Measurements from ENCODE around the gene FAM89B.

The FAM89B gene

DNA sequence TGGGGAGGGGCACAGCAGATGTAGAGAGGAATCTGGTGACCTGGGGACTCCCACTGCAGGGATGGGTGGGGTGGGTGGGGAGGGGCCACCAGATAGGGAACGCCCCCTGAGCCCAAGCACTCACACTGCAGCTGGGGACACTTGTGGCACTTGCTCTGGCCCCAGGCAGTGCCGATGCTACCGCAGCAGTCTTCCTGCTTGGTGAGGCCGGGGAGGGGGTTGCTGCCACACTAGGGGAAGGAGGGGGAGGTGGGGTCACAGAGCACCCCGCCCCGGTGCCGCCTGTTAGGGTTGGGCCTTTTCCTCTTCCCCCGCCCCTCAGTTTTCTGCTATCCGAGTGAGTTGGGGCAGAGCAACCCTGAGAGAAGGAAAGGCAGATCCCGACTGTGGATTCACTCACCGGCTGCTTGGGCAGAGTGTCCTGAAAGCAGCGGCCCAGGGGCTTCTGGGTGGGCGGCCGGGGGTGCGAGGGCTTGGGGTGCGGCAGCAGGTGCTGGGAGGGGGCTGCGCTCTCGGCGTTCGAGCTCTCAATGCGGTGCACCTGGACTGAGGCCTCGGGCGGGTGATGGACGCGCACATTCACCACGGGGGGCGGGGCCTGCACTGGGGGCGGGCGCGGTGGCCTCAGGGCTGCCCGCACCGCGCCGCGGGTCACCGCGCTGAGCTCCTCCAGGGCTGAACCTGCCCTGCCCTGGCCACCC is 18.9 kb upstream of the FAM89B start:
- CTCF ChIA-PET, result interaction anchor here (3.7 kb wide), 1 partner anchor 12 kb away, joined by 19 read pairs; no protein-coding TSS in a partner anchor
- TF ChIP-seq BHLHE40 (IDR thresholded peaks at IDR 0.05; ENCODE audit: borderline replicate concordance), result no peak
- TF ChIP-seq HDGF (IDR thresholded peaks at IDR 0.05; ENCODE audit: borderline replicate concordance), result no peak
- no peak for TF ChIP-seq FOXA1 (IDR thresholded peaks at IDR 0.05)
- TF ChIP-seq L3MBTL2 (conservative IDR thresholded peaks at IDR 0.05), result no peak
- POLR2A ChIA-PET, result interaction anchor here (2.1 kb wide), 1 partner anchor 19 kb away, joined by 5 read pairs; the partner anchor contains the start of gene FAM89B
- no peak for DNase-seq (ENCODE audit: extremely low spot score)

GRCh38 chr11:65554057-65554818 is 18.1 kb upstream of the FAM89B start:
- ChIA-PET POLR2A (interaction anchor here (1.4 kb wide), 1 partner anchor 16 kb away, joined by 6 read pairs; the partner anchor contains the start of gene ZNRD2), CTCF (interaction anchor here (3.7 kb wide), 1 partner anchor 13 kb away, joined by 19 read pairs; no protein-coding TSS in a partner anchor)
- DNase-seq (ENCODE audit: extremely low spot score), result no peak
- TF ChIP-seq LEF1 (IDR thresholded peaks at IDR 0.05; ENCODE audit: borderline replicate concordance) (no peak), HDGF (IDR thresholded peaks at IDR 0.05; ENCODE audit: borderline replicate concordance) (no peak), FOXM1 (IDR thresholded peaks at IDR 0.05; ENCODE audit: borderline replicate concordance) (no peak), TARDBP (IDR thresholded peaks at IDR 0.05) (no peak), L3MBTL2 (conservative IDR thresholded peaks at IDR 0.05) (no peak), CTBP1 (IDR thresholded peaks at IDR 0.05; ENCODE audit: borderline replicate concordance) (no peak)
- TF ChIP-seq, protein P1, sequence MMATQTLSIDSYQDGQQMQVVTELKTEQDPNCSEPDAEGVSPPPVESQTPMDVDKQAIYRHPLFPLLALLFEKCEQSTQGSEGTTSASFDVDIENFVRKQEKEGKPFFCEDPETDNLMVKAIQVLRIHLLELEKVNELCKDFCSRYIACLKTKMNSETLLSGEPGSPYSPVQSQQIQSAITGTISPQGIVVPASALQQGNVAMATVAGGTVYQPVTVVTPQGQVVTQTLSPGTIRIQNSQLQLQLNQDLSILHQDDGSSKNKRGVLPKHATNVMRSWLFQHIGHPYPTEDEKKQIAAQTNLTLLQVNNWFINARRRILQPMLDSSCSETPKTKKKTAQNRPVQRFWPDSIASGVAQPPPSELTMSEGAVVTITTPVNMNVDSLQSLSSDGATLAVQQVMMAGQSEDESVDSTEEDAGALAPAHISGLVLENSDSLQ (IDR thresholded peaks at IDR 0.05), result no peak

DNA sequence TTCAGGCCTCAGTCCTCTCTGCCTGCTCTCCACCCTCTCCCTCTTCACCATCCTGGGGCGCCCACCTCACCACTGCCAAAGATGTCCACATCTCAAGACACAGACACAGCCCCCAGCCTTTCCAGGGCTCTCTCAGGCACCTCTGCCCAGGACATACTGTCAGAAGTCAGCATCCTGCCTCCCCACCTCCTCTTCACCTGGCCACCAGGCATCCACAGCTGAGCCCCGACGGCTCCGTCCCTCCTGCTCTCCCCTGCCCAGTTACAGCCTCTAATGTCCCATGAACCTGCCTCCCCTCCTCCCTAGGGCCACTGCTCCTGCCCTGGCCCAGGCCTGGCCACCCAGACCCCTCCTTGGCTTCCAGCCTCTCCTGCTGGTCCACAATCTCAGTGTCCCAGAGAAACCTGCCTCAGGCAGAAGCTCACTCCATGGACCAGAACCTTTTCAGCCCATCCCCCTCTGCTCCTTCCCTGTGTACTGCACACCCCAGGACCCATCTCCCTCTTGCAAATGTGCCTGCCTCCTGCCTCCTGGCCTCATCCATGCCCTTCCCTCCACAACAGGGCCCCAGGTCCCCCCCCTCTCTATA is 17.4 kb upstream of the FAM89B start:
- CTCF ChIA-PET, result interaction anchor here (0.8 kb wide), 1 partner anchor 14 kb away, joined by 4 read pairs; no protein-coding TSS in a partner anchor

DNA sequence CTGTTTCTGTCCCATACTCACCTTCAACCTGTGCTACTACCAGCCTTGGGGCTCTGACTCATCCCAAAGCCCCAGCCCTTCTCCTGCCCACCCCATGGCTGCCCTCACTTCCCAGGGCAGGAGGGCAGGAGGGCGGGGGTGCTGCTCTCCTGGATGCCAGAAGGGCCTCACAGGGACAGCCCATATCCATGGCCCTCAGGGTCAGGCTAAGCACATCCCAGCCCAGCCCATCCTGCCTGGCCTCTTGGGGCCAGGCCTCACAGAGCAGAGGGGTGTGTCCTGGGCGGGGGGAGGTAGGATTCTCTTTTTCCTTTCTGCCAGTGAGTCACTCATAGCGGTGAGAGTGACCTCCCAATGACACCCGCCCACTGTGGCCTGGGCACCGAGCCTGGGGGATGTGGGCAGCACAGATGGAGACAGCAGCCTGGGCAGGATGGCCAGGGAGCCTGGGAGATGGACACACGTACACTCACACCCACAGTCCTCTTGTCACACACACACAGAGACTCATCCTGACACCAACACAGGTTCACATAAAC is 16.6 kb upstream of the FAM89B start:
- TF ChIP-seq SUZ12 (IDR thresholded peaks at IDR 0.05), result no peak
- TF ChIP-seq, protein P1 (IDR thresholded peaks at IDR 0.05), result no peak
- no peak for TF ChIP-seq FOXA1 (IDR thresholded peaks at IDR 0.05)
- no peak for TF ChIP-seq ZNF384 (IDR thresholded peaks at IDR 0.05)
- no peak for TF ChIP-seq NFRKB (IDR thresholded peaks at IDR 0.05)
- no peak for TF ChIP-seq FOXM1 (IDR thresholded peaks at IDR 0.05; ENCODE audit: borderline replicate concordance)
- no peak for TF ChIP-seq CTBP1 (IDR thresholded peaks at IDR 0.05; ENCODE audit: borderline replicate concordance)
- no peak for TF ChIP-seq ELF4 (IDR thresholded peaks at IDR 0.05)
- TF ChIP-seq FOXK2 (IDR thresholded peaks at IDR 0.05), result no peak
- no peak for TF ChIP-seq L3MBTL2 (conservative IDR thresholded peaks at IDR 0.05)
- no peak for TF ChIP-seq BHLHE40 (IDR thresholded peaks at IDR 0.05; ENCODE audit: borderline replicate concordance)
- TF ChIP-seq SP1 (IDR thresholded peaks at IDR 0.05), result no peak
- ChIA-PET CTCF (interaction anchor here (0.8 kb wide), 1 partner anchor 15 kb away, joined by 4 read pairs; no protein-coding TSS in a partner anchor), POLR2A (interaction anchor here (1.4 kb wide), 1 partner anchor 14 kb away, joined by 6 read pairs; the partner anchor contains the start of gene ZNRD2)
- DNase-seq (ENCODE audit: extremely low spot score), result no peak

More for the DNA sequence above, 17.4 kb upstream of the FAM89B start:
- DNase-seq (ENCODE audit: extremely low spot score), result no peak
- TF ChIP-seq ARNT (IDR thresholded peaks at IDR 0.05) (no peak), CTBP1 (IDR thresholded peaks at IDR 0.05; ENCODE audit: borderline replicate concordance) (no peak), BHLHE40 (IDR thresholded peaks at IDR 0.05; ENCODE audit: borderline replicate concordance) (no peak), TARDBP (IDR thresholded peaks at IDR 0.05) (no peak), FOXA1 (IDR thresholded peaks at IDR 0.05) (no peak), FOXM1 (IDR thresholded peaks at IDR 0.05; ENCODE audit: borderline replicate concordance) (no peak), LEF1 (IDR thresholded peaks at IDR 0.05; ENCODE audit: borderline replicate concordance) (no peak), SUZ12 (IDR thresholded peaks at IDR 0.05) (no peak), FOXK2 (IDR thresholded peaks at IDR 0.05) (no peak)
- TF ChIP-seq, protein P1 (IDR thresholded peaks at IDR 0.05), result no peak
- POLR2A ChIA-PET, result interaction anchor here (1.4 kb wide), 1 partner anchor 15 kb away, joined by 6 read pairs; the partner anchor contains the start of gene ZNRD2

- DNase-seq (ENCODE audit: extremely low spot score), result no peak
- POLR2A ChIA-PET, result interaction anchor here (0.9 to 1.4 kb wide), 4 partner anchors 14 to 134 kb away, joined by 3 to 8 read pairs (median 4); partner anchors contain the start of genes NEAT1, SCYL1 and ZNRD2
- TF ChIP-seq L3MBTL2 (conservative IDR thresholded peaks at IDR 0.05), result no peak
- TF ChIP-seq ZNF384 (IDR thresholded peaks at IDR 0.05), result no peak
- no peak for TF ChIP-seq FOXA1 (IDR thresholded peaks at IDR 0.05)
- no peak for TF ChIP-seq SP1 (IDR thresholded peaks at IDR 0.05)
- TF ChIP-seq HDGF (IDR thresholded peaks at IDR 0.05; ENCODE audit: borderline replicate concordance), result no peak
- TF ChIP-seq ELF4 (IDR thresholded peaks at IDR 0.05), result no peak
- TF ChIP-seq SUZ12 (IDR thresholded peaks at IDR 0.05), result no peak
- no peak for TF ChIP-seq CTBP1 (IDR thresholded peaks at IDR 0.05; ENCODE audit: borderline replicate concordance)
- TF ChIP-seq, protein P1 (IDR thresholded peaks at IDR 0.05), result no peak
- no peak for TF ChIP-seq FOXK2 (IDR thresholded peaks at IDR 0.05)
- no peak for TF ChIP-seq NFRKB (IDR thresholded peaks at IDR 0.05)
- TF ChIP-seq BHLHE40 (IDR thresholded peaks at IDR 0.05; ENCODE audit: borderline replicate concordance), result no peak
- TF ChIP-seq FOXM1 (IDR thresholded peaks at IDR 0.05; ENCODE audit: borderline replicate concordance), result no peak
- no peak for TF ChIP-seq LEF1 (IDR thresholded peaks at IDR 0.05; ENCODE audit: borderline replicate concordance)
- TF ChIP-seq ARNT (IDR thresholded peaks at IDR 0.05), result no peak
- no peak for TF ChIP-seq TARDBP (IDR thresholded peaks at IDR 0.05)
- CTCF ChIA-PET, result interaction anchor here (0.6 to 0.9 kb wide), 2 partner anchors 37 to 807 kb away, joined by 4 to 5 read pairs; no protein-coding TSS in a partner anchor
Measured at GRCh38 chr11:65556470-65557279, 15.7 kb upstream of the FAM89B start.
